ENCODE data around the gene HRH4. TPM values are rescaled to one million over a fixed set of nuclear protein-coding genes. Genes with fewer than 3 reads are reported as not detected.

HRH4 gene
- total and polyA plus RNA-seq, 7 donors: 0.04 to 0.21 (median 0.08) TPM; not detected in 3

DNA sequence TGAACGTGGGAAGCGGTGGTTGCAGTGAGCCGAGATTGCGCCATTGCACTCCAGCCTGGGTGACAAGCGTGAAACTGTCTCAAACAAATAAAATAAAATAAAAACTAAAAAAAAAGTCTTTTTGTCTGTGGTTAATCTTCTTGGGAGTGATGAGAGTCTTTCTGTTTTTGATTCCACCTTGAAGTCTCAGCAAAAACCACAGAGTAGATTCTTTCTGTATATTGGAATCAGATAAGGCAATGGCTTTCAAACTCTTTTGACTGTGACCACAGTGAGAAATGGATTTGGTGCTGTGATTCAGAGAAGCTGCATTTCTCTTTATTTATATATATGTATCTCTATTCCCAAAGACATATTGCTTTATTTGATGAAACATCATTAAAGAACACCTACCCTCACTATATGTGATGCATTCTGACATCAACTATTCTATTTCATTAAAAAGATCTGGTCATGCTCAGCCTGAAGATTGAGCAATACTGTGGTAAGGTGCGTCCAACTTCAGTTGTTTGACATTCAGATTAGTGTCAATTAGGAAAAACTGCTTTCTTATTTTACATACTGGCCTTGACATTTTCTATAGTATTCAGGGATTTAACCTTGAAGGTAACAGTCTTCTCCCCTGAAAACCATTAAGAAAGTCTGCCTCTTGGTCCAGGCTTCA is 15.6 kb downstream of the HRH4 start:
- no peaks in the 10 kb centered on the region for H3K4me1 ChIP-seq
- 88 to 89% (median 88%) methylated on average over 6 of the region's 6 CpGs for WGBS, 3 donors
- no peaks in the 10 kb centered on the region for H3K9me3 ChIP-seq
- no peaks in the 10 kb centered on the region for H3K27me3 ChIP-seq (ENCODE audit: insufficient read depth in 3 of 3, low read length in 2 of 3)
- intact Hi-C loops (cut with DNase I): no loop called here
- no peaks in the 10 kb centered on the region for H3K36me3 ChIP-seq (ENCODE audit: insufficient read depth in 1 of 2, low read depth in 1 of 2)
- TF ChIP-seq, protein P1, sequence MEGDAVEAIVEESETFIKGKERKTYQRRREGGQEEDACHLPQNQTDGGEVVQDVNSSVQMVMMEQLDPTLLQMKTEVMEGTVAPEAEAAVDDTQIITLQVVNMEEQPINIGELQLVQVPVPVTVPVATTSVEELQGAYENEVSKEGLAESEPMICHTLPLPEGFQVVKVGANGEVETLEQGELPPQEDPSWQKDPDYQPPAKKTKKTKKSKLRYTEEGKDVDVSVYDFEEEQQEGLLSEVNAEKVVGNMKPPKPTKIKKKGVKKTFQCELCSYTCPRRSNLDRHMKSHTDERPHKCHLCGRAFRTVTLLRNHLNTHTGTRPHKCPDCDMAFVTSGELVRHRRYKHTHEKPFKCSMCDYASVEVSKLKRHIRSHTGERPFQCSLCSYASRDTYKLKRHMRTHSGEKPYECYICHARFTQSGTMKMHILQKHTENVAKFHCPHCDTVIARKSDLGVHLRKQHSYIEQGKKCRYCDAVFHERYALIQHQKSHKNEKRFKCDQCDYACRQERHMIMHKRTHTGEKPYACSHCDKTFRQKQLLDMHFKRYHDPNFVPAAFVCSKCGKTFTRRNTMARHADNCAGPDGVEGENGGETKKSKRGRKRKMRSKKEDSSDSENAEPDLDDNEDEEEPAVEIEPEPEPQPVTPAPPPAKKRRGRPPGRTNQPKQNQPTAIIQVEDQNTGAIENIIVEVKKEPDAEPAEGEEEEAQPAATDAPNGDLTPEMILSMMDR (IDR thresholded peaks at IDR 0.05): no peak
- DNase-seq (no peak), ATAC-seq (no peak)
- no peak overlapping the region for H3K27ac ChIP-seq
- H3K4me3 ChIP-seq: no peak overlapping the region

DNA sequence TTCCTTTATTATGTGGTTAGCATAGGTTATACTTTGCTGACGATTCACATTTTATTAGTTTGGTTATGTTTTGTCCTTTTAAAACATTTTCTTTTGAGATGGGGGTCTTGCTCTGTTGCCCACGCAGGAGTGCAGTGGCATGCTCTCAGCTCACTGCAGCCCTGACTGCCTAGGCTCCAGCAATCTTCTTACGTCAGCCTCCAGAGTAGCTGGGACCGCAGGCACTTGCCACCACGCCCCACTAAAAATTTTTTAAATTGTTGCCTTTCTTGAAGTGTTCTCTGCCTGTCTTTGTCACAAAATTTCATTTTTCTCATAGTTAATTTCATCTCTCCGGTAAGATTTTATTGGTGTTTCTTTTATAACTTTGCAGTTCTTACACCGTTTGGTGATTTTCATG is 18.9 kb downstream of the HRH4 start:
- ATAC-seq (no peak), DNase-seq (no peak)
- Histone ChIP-seq H3K4me1 (no peaks in the 10 kb centered on the region), H3K36me3 (ENCODE audit: insufficient read depth in 1 of 2, low read depth in 1 of 2) (no peaks in the 10 kb centered on the region), H3K27me3 (ENCODE audit: insufficient read depth in 3 of 3, low read length in 2 of 3) (no peaks in the 10 kb centered on the region), H3K9me3 (no peaks in the 10 kb centered on the region), H3K4me3 (no peak overlapping the region), H3K27ac (no peak overlapping the region)
- intact Hi-C loops (cut with DNase I): no loop called here
- WGBS, 3 donors: 81 to 87% (median 86%) methylated on average over 7 of the region's 7 CpGs
- TF ChIP-seq, protein P1 (IDR thresholded peaks at IDR 0.05): no peak

DNA sequence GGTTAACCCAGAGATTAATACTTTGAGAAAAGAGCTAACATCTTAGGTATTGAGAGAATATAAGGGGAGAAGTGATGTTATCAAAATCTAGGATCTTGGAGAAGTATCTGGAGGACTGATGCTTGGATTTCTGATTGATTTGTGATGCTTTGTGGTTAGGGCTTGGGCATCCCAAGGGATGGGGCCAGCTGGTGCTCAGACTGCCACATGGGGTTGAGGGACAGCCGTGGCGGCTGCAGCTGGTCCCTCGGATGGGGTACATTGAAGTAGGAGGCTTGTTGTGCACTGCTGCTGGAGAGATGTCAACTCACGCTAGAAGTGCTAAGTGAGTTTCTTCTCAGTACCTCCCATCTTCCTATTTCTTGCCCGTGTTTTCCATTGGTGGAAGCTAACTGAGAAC is 22.4 kb downstream of the HRH4 start:
- intact Hi-C loops (cut with DNase I): loop anchor here in 1 of 2 donors (10.0 kb wide), 2 partner anchors 242 to 308 kb away; no protein-coding TSS in a partner anchor
- Histone ChIP-seq H3K4me3 (no peak overlapping the region), H3K27ac (no peak overlapping the region), H3K36me3 (ENCODE audit: insufficient read depth in 1 of 2, low read depth in 1 of 2) (no peaks in the 10 kb centered on the region), H3K4me1 (no peaks in the 10 kb centered on the region), H3K9me3 (no peaks in the 10 kb centered on the region), H3K27me3 (ENCODE audit: insufficient read depth in 3 of 3, low read length in 2 of 3) (no peaks in the 10 kb centered on the region)
- DNase-seq (no peak), ATAC-seq (no peak)
- WGBS, 3 donors: 39 to 63% (median 39%) methylated on average over 5 of the region's 5 CpGs
- TF ChIP-seq, protein P1 (IDR thresholded peaks at IDR 0.05): no peak

DNA sequence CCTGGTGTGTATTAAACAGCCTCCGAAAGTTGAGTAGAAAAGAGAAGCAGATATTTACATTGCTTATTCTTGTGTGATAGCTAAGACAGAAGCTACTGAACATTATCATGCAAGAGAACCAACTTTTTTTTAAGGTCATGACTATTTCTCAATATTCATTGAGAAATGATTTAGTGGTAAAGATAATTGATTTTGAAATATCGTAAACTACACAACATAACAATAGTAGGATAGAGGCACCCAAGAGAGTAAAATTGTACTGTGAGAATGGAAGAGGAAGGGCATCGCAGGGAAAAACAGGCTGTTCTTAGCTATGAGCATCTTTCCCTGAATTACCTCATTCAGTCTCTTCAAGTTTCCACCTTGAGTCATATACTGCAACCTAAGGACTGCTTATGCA is 25.2 kb downstream of the HRH4 start:
- intact Hi-C loops (cut with DNase I): loop anchor here (2.0 to 10.0 kb wide), 5 partner anchors 123 to 311 kb away; no protein-coding TSS in a partner anchor
- WGBS, 3 donors: 90 to 99% (median 91%) methylated on average over 3 of the region's 3 CpGs
- no peak for ATAC-seq

More for the DNA sequence above, 25.2 kb downstream of the HRH4 start:
- no peak overlapping the region for H3K4me3 ChIP-seq
- no peaks in the 10 kb centered on the region for H3K9me3 ChIP-seq
- no peaks in the 10 kb centered on the region for H3K36me3 ChIP-seq (ENCODE audit: insufficient read depth in 1 of 2, low read depth in 1 of 2)
- no peaks in the 10 kb centered on the region for H3K27me3 ChIP-seq (ENCODE audit: insufficient read depth in 3 of 3, low read length in 2 of 3)
- TF ChIP-seq, protein P1 (IDR thresholded peaks at IDR 0.05): no peak
- no peaks in the 10 kb centered on the region for H3K4me1 ChIP-seq
- H3K27ac ChIP-seq: no peak overlapping the region
- no peak for DNase-seq

Measured in psoas muscle (tissue), 8 donors.